Astrocyte (in vitro differentiated cells and primary cell): ENCODE measurements around the gene GRIN2A.

Experiments used
- CTCF ChIP-seq: IDR thresholded peaks from 2 replicates; pipeline ENCODE4 v1.5.1; 2011; ENCODE audit warnings: low read depth, mild to moderate bottlenecking, inconsistent platforms, low read length, moderate library complexity; ENCODE audit not compliant: insufficient read depth
- EZH2 ChIP-seq: IDR thresholded peaks from 2 replicates; pipeline ENCODE4 v1.6.1; 2012; ENCODE audit warnings: mild to moderate bottlenecking, low read length, inconsistent platforms; ENCODE audit not compliant: insufficient read depth

GRCh38 chr16:9895817-9896216 is 286.4 kb downstream of the GRIN2A start:
- TF ChIP-seq CTCF (no peak), EZH2 (no peak)
